Measurements from ENCODE around the gene KREMEN2. TPM values are rescaled to one million over a fixed set of nuclear protein-coding genes. Genes with fewer than 3 reads are reported as not detected.
"Not testable (repeated sequence)": the region's sequence is repeated elsewhere in the genome, so short reads cannot be mapped to it uniquely, and the experiment has no call there.

Gene KREMEN2
- total RNA-seq, 1 experiment from 2014 or later = 1.7 TPM

GRCh38 chr16:2939968-2940367 lies 24.1 kb upstream of the KREMEN2 start:
- no peak for DNase-seq (ENCODE audit: low spot score)

DNA sequence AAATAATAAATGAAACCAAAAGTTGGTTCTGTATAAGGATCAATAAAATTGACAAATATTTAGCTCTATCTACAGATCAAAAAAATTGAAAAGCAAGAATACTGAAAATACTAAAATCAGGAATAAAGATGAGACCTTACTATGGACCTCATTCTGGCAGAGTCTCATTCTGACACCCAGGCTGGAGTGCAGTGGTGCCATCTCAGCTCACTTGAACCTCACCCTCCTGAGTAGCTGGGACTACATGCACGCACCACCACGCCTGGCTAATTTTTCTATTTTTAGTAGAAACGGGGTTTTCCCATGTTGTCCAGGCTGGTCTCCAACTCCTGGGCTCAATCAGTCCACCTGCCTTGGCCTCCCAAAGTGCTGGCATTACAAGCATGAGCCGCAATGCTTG lies 22.0 kb upstream of the KREMEN2 start:
- DNase-seq (ENCODE audit: low spot score) = no peak

- not testable (repeated sequence) for DNase-seq (ENCODE audit: low spot score)
Observed at GRCh38 chr16:2943716-2944115, 20.4 kb upstream of the KREMEN2 start.

- DNase-seq (ENCODE audit: low spot score) = no peak
Observed at GRCh38 chr16:2946649-2947048, 17.4 kb upstream of the KREMEN2 start.

- DNase-seq (ENCODE audit: low spot score) = no peak
Observed at GRCh38 chr16:2948807-2949704, 15.0 kb upstream of the KREMEN2 start.

- no peak for DNase-seq (ENCODE audit: low spot score)
Observed at GRCh38 chr16:2949705-2950352, 14.2 kb upstream of the KREMEN2 start.

- no peak for DNase-seq (ENCODE audit: low spot score)
Observed at GRCh38 chr16:2950353-2950724, 13.7 kb upstream of the KREMEN2 start.

DNA sequence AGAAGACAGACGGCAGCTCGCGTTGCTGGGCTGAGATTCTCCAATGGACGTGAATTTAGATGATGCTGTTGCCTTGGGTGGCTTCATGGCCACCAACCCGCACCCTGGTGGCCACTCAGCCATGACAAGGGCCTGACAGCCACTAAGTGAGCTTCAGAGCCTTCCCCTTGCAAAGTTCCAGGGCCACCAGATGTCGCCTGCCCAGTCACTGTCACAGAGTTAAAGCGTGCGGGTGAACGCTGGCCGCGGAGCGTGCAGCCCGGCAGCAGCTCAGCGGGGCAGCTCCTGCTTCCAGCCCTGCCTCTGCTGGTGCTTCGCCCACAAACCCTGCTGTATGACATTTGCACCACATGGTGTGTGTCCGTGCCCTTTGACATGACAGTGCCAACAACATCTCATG lies 13.3 kb upstream of the KREMEN2 start:
- no peak for DNase-seq (ENCODE audit: low spot score)

DNA sequence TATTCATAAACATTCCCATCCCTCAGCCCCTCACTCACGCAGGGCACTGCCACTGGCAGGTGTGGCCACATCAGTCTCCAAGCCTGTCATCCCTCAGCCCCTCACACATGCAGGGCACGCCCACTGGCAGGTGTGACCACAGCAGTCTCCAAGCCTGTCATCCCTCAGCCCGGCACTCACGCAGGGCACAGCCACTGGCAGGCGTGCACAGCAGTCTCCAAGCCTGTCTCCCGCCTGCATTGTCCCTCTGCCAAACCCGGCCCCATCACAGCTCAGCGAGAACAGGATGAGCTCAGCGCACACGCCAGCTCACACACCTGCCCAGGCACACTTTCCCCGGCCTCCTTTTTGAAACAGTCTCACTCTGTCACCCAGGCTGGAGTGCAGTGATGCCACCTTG lies 11.4 kb upstream of the KREMEN2 start:
- DNase-seq (ENCODE audit: low spot score) = no peak

GRCh38 chr16:2953706-2954627 lies 10.1 kb upstream of the KREMEN2 start:
- no peak for DNase-seq (ENCODE audit: low spot score)

DNA sequence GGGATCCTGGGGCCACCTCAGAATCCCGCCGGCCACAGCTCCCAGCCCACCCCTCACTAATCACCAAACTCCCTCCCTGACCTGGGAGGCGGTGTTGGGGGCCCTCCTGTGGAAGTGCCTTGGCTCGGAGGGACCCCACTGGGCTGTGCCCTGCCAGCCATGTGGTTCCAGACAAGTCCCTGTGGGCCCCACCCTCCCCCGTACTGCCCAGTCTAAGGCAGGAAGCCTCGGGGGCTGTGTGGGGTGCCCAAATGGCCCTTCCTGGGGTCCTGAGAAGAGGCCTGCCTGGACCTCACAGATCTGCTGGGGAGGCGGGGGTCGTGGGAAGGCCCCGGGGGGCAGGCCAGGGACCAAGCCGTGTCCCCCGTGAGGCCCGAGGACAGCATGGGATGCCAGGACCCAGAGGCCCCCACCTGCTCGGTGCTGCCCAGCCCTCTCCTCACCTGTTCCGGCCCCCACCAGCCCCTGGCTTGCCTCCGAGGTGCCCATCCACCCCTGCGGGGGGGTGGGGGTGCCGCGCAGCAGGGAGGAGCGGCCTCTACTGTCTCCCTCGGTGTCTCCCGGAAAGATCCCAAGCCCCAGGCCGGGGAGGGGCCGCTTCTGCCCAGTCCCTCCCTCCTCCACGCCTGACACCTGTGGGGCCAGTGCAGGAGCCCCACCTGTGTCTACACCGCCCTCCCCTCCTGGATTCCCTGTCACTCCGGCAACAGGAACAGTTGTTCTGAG lies 9.3 kb upstream of the KREMEN2 start:
- no peak for DNase-seq (ENCODE audit: low spot score)

DNA sequence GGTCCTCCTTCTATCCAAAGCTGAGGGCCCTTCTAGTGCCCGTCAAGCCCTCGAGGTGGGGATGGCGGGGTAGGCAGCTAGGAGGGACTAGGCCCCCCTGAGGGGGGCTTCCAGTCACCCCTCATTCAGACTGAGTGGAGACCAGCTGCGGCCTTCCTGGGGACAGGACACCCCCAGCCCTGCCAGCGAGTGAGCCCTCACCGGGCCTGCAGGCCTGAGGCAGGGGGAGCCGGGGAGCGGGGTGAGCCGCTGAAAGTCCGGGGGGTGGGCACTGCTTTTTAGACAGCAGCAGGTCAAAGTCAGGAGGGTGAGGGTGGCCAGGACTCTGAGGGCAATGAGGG lies 8.7 kb upstream of the KREMEN2 start:
- DNase-seq (ENCODE audit: low spot score) = no peak

- DNase-seq (ENCODE audit: low spot score) = no peak
Observed at GRCh38 chr16:2955779-2956578, 8.1 kb upstream of the KREMEN2 start.

GRCh38 chr16:2956579-2956956 lies 7.5 kb upstream of the KREMEN2 start:
- no peak for DNase-seq (ENCODE audit: low spot score)

- DNase-seq (ENCODE audit: low spot score) = no peak
Observed at GRCh38 chr16:2959206-2959605, 4.9 kb upstream of the KREMEN2 start.

DNA sequence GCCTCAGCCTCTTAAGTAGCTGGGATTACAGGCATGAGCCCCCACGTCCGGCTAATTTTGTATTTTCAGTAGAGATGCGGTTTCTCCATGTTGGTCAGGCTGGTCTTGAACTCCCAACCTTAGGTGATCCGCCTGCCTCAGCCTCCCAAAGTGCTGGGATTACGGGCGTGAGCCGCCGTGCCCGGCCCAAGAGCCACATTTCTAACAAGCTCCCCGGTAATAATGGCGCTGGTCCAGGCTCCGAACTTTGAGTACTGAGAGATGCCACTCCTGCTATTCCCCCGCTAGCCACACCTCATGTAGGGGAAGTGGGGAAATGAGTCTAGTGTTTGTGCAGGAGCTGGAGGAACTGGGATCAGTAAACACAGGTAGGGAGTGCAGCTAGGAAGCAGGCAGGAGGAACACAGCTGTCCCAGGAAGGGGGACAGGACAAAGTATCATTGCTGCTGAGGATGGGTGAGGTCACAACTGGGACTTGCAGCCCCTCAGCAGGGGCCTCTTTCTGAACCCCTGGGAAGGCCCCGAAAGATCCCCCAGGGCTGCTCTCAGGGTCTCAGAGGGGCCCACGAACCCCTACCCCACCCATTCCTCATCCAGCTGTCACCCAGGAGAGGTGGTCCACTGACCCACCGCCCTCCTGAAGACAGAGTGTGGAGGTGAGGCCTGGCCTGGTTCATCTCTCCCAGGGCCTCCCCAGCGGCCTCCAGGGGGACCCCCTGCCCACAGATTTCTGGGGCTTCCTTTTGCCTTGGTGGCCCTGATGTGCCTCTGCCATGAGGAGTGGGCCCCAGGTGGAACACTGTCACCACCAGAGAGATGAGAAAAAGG lies 3.7 kb upstream of the KREMEN2 start:
- DNase-seq (ENCODE audit: low spot score) = no peak

DNA sequence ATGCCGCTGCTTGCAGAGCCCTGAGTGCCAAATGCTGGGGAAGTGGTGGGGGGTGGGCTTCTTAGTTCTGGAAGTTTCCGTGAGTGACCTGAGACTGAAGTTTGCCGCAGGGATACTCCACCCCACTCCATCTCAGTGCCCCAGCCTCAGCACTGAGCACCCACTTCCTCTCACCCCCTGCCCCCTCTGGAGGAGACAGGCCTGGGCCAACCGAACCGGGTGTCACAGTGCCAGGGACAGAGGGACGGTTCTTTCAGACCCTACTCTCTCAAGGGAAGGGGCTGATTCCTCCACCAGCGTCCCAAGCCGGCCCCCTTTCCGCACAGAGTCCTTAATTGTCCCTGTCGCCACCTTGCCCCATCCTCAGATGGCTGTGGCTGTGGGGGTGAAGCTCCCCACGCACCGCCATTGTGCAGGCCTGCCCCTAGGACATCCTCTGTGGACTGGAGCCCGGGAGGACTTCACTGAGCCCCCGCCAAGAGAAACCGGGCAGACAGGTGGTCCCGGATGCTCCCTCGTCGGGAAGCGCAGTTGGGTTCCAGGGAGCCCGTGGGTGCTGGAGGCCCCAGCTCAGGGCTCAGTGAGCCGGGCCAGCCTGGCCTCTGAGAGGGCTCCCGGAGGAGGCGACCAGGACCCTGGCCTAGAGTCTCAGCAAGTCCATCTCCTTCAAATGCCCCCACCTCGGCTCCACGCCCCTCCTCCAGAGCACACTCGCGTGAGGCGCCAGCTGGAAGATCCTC lies 1.6 kb upstream of the KREMEN2 start:
- no peak for DNase-seq (ENCODE audit: low spot score)

DNA sequence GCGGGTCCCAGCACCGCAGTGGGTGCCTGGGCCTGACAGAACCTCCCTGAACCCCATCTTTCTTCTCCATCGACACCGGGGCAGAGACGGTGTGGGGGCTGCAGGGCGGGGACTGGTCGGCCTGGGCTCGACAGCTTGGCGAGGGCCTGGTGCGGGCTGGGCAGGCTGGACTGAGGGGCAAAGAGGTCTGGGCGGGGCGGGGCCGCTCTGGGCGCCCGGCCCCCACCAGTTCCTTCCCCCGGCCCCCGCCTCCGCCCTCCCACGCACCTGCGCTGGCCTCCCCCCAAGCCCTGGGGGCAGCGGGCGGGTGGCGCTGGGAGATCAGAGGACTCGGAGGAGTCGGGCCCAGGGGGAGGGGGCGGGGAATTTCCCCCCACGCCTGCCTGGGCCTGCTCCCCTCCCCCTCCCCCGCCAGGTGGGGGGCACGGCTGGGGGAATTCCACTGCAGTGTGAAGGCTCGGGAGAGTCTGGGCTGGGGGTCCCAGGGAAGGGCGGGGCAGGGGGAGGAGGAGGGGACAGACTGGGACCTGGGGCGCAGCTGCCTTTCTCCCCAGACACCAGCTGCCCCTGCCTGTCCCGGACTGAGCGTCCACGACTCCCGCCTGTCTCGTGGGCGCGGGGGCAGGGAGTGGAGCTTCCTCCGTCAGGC lies 877 bp upstream of the KREMEN2 start:
- DNase-seq (ENCODE audit: low spot score) = no peak

Measured in A172 (cell line).